ENCODE results near the gene FMR1. TPM values are rescaled to one million over a fixed set of nuclear protein-coding genes. Genes with fewer than 3 reads are reported as not detected.

FMR1 gene
- total and polyA plus RNA-seq, 3 donors from 2014 or later = 30.0 to 49.9 (median 45.4) TPM

DNA sequence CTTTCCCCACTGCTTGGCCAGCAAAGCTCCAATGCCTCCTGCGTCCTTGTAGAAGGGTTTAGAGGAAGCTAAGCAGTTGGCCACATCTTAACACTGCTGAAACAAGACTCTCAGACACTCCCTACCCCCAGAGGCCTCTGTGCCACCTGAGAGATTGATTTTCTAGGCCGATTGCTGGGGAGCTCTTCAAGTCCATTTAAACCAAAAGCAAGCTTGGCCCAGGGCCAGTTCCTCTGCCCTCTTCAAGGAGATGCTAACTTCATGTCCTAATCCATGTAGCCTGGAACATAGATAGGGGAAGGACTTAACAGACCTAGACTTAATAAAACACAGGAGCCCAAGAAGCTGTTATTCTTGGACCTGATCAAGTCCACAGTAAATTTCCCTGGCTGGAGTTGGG, 42.3 kb downstream of the FMR1 start:
- Histone ChIP-seq H3K4me3 (no peak overlapping the region), H3K4me1 (no peaks in the 10 kb centered on the region), H3K9me3 (no peaks in the 10 kb centered on the region), H3K27me3 (no peaks in the 10 kb centered on the region), H3K36me3 (ENCODE audit: low read depth, missing control alignments) (no peaks in the 10 kb centered on the region), H3K27ac (no peak overlapping the region)
- WGBS, 2 donors = 44% methylated on average over 2 of the region's 2 CpGs; no CpG with 5 or more reads in 1 of the 2 donors
- intact Hi-C loops (cut with DNase I; ENCODE audit: low total_unique reads) = no loop called here
- no peak for TF ChIP-seq POLR2A (IDR thresholded peaks at IDR 0.05)
- TF ChIP-seq, protein P1, sequence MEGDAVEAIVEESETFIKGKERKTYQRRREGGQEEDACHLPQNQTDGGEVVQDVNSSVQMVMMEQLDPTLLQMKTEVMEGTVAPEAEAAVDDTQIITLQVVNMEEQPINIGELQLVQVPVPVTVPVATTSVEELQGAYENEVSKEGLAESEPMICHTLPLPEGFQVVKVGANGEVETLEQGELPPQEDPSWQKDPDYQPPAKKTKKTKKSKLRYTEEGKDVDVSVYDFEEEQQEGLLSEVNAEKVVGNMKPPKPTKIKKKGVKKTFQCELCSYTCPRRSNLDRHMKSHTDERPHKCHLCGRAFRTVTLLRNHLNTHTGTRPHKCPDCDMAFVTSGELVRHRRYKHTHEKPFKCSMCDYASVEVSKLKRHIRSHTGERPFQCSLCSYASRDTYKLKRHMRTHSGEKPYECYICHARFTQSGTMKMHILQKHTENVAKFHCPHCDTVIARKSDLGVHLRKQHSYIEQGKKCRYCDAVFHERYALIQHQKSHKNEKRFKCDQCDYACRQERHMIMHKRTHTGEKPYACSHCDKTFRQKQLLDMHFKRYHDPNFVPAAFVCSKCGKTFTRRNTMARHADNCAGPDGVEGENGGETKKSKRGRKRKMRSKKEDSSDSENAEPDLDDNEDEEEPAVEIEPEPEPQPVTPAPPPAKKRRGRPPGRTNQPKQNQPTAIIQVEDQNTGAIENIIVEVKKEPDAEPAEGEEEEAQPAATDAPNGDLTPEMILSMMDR (IDR thresholded peaks at IDR 0.05) = no peak
- DNase-seq = peak; percentile 16

DNA sequence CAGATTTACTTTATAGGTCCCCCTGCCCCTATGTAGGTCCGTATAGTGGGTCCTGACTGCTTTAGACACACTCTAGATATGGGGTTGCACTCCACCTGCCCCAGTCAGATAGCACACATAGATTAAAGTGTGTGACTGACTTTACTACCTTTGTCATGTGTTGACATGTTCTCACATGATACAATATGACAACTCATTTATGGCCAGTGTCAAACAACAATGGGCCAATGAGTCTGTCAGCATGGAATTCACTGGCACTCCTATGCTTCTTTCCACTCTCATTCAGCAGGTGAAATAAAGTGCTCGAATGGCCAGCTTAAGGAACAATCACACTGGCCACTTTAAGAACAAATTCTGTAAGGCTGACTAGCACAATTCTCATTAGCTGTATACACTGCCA, 45.6 kb downstream of the FMR1 start:
- no peak for DNase-seq
- H3K9me3 ChIP-seq = no peaks in the 10 kb centered on the region
- no peak overlapping the region for H3K4me3 ChIP-seq
- intact Hi-C loops (cut with DNase I; ENCODE audit: low total_unique reads) = no loop called here
- no peak overlapping the region for H3K27ac ChIP-seq
- H3K27me3 ChIP-seq = no peaks in the 10 kb centered on the region
- no peaks in the 10 kb centered on the region for H3K4me1 ChIP-seq
- no peaks in the 10 kb centered on the region for H3K36me3 ChIP-seq (ENCODE audit: low read depth, missing control alignments)
- TF ChIP-seq POLR2A (IDR thresholded peaks at IDR 0.05) = no peak
- TF ChIP-seq, protein P1 (IDR thresholded peaks at IDR 0.05) = no peak
- WGBS, 2 donors = 67 to 79% methylated on average over 2 of the region's 2 CpGs

DNA sequence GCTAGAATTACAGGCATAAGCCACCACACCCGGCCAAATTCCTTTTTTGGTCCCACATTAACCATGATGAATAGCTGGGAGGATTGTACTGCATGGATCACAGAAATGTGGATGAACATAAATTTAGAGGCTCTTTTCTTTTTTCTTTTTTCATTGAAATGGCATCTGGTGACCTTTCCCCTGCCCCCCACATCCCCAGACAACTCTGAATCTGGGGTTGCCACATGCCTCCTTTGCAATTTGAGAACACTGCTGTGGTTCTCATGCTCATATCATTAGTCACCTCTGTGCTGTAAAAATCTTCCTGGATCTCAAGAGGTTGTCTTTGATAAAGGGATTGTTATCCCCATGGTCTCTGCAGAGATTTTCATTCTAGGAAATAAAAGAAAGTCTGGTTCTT, 46.6 kb downstream of the FMR1 start:
- no peak overlapping the region for H3K4me3 ChIP-seq
- 78 to 92% methylated on average over 1 of the region's 1 CpG for WGBS, 2 donors
- DNase-seq = no peak
- intact Hi-C loops (cut with DNase I; ENCODE audit: low total_unique reads) = no loop called here
- H3K9me3 ChIP-seq = no peaks in the 10 kb centered on the region
- no peaks in the 10 kb centered on the region for H3K27me3 ChIP-seq
- no peak for TF ChIP-seq POLR2A (IDR thresholded peaks at IDR 0.05)
- TF ChIP-seq, protein P1 (IDR thresholded peaks at IDR 0.05) = no peak
- H3K4me1 ChIP-seq = no peaks in the 10 kb centered on the region
- H3K27ac ChIP-seq = no peak overlapping the region
- H3K36me3 ChIP-seq (ENCODE audit: low read depth, missing control alignments) = no peaks in the 10 kb centered on the region

DNA sequence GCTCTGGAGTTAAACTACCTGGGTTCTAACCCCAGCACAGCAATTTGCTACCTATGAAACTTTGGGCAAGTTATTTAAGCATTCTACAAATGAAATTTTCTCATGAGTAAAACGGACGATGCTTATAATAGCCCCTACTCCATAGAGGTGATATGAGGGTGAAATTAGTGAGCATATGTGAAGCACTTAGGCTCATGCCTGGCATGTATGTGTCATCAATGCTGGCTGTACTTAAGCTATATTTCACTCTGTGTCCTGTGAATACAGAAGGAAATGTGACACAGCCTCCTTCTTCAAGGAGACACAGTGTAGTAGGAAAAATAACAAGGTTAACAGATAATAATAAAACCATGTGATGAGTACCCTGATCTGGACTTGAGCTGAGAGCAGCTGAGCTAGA, 49.0 kb downstream of the FMR1 start:
- Histone ChIP-seq H3K27me3 (no peaks in the 10 kb centered on the region), H3K9me3 (no peaks in the 10 kb centered on the region), H3K27ac (no peak overlapping the region), H3K4me1 (no peaks in the 10 kb centered on the region), H3K36me3 (ENCODE audit: low read depth, missing control alignments) (no peaks in the 10 kb centered on the region), H3K4me3 (no peak overlapping the region)
- TF ChIP-seq, protein P1 (IDR thresholded peaks at IDR 0.05) = no peak
- TF ChIP-seq POLR2A (IDR thresholded peaks at IDR 0.05) = no peak
- no peak for DNase-seq
- 62 to 89% methylated on average over 2 of the region's 2 CpGs for WGBS, 2 donors
- intact Hi-C loops (cut with DNase I; ENCODE audit: low total_unique reads) = no loop called here

DNA sequence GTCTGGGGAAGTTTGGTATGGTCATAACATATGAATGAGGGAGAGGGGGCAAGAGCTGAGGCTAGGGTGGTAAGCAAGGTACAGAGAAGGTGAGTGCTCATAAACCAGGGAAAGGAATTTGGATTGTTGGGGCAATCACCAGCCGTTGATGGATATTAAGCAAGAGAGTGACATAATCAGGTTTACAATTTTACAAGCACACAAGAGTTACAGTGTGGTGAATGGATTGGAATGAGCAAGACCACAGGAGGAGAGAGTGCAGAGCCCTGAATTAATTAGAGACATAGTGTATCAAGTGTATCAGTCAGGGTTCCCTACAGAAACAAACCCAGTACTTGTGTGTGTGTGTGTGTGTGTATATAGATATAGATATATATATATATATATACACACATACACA, 50.8 kb downstream of the FMR1 start:
- no peaks in the 10 kb centered on the region for H3K36me3 ChIP-seq (ENCODE audit: low read depth, missing control alignments)
- no peak overlapping the region for H3K27ac ChIP-seq
- no peaks in the 10 kb centered on the region for H3K9me3 ChIP-seq
- intact Hi-C loops (cut with DNase I; ENCODE audit: low total_unique reads) = no loop called here
- no peak for TF ChIP-seq POLR2A (IDR thresholded peaks at IDR 0.05)
- TF ChIP-seq, protein P1 (IDR thresholded peaks at IDR 0.05) = no peak
- H3K4me1 ChIP-seq = no peaks in the 10 kb centered on the region
- no peak for DNase-seq
- 93 to 100% methylated on average over 1 of the region's 1 CpG for WGBS, 2 donors
- H3K4me3 ChIP-seq = no peak overlapping the region
- no peaks in the 10 kb centered on the region for H3K27me3 ChIP-seq

Data from testis (tissue), 3 donors.